ENCODE measurements around the gene PLPPR1. TPM values are rescaled to one million over a fixed set of nuclear protein-coding genes. Genes with fewer than 3 reads are reported as not detected.

Gene PLPPR1
- polyA plus RNA-seq, 1 of the 3 experiments (the other 2 are of a cell fraction): not detected

DNA sequence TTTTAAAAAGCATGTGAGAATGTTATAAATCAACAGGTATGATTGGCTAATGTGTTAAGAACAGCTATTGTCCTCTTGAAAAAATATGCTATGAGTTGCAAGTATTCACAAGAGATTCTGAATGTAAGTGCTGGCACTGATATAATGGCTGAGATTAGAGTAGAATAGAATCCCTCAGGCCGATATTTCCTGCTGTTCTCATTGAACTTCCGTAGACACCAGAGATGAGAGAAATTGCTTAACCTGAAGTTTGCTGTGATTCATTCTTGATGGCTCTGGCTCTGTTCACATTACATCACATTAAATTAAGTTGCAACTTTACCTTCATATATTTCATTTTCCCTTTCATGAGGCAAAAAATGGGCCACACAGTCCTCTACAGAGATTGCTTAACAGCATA lies 241.8 kb downstream of the PLPPR1 start:
- Histone ChIP-seq H4K20me1 (ENCODE audit: insufficient read depth) (no peaks in the 10 kb centered on the region), H3K4me1 (ENCODE audit: control insufficient read depth in 1 of 2, insufficient read depth in 2 of 2, low read depth in 1 of 2, low read length in 1 of 2) (no peaks in the 10 kb centered on the region; a peak in 1 of 4 replicates), H3K27ac (ENCODE audit: low read depth in 2 of 2, low read length in 1 of 2) (no peak overlapping the region), H3K79me2 (ENCODE audit: insufficient read depth) (no peaks in the 10 kb centered on the region), H3F3A (replicated peaks; ENCODE audit: insufficient read depth) (no peaks in the 10 kb centered on the region), H3K9me2 (no peaks in the 10 kb centered on the region), H3K27me3 (ENCODE audit: insufficient read depth) (no peaks in the 10 kb centered on the region), H3K4me3 (ENCODE audit: low read depth in 2 of 2, low read length in 1 of 2) (no peak overlapping the region), H3K9ac (no peak overlapping the region), H3K9me3 (no peaks in the 10 kb centered on the region), H3K4me2 (no peak overlapping the region), H2AFZ (ENCODE audit: low read depth) (no peak overlapping the region), H3K36me3 (replicated peaks in 1 of 2; ENCODE audit: control insufficient read depth in 1 of 2, insufficient read depth in 2 of 2, low read length in 1 of 2) (no peaks in the 10 kb centered on the region)
- no peak for DNase-seq
- ChIA-PET POLR2A (no interaction called here), CTCF (interaction anchor here (1.3 to 1.4 kb wide), 2 partner anchors 10 to 41 kb away, joined by 3 to 4 read pairs; no protein-coding TSS in a partner anchor)
- WGBS (ENCODE audit: low lambda C conversion rate): 8% methylated on average over 2 of the region's 2 CpGs
- TF ChIP-seq, protein P1, sequence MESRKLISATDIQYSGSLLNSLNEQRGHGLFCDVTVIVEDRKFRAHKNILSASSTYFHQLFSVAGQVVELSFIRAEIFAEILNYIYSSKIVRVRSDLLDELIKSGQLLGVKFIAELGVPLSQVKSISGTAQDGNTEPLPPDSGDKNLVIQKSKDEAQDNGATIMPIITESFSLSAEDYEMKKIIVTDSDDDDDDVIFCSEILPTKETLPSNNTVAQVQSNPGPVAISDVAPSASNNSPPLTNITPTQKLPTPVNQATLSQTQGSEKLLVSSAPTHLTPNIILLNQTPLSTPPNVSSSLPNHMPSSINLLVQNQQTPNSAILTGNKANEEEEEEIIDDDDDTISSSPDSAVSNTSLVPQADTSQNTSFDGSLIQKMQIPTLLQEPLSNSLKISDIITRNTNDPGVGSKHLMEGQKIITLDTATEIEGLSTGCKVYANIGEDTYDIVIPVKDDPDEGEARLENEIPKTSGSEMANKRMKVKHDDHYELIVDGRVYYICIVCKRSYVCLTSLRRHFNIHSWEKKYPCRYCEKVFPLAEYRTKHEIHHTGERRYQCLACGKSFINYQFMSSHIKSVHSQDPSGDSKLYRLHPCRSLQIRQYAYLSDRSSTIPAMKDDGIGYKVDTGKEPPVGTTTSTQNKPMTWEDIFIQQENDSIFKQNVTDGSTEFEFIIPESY (IDR thresholded peaks at IDR 0.05; ENCODE audit: borderline replicate concordance, low read depth): no peak
- no peak for TF ChIP-seq RXRA (IDR thresholded peaks at IDR 0.05; ENCODE audit: borderline replicate concordance, low read depth)
- TF ChIP-seq FOXJ3 (CRISPR knock-in tag; IDR thresholded peaks at IDR 0.05): no peak
- TF ChIP-seq, protein P2, sequence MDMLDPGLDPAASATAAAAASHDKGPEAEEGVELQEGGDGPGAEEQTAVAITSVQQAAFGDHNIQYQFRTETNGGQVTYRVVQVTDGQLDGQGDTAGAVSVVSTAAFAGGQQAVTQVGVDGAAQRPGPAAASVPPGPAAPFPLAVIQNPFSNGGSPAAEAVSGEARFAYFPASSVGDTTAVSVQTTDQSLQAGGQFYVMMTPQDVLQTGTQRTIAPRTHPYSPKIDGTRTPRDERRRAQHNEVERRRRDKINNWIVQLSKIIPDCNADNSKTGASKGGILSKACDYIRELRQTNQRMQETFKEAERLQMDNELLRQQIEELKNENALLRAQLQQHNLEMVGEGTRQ (IDR thresholded peaks at IDR 0.05; ENCODE audit: borderline replicate concordance, low read depth, low read length): no peak
- TF ChIP-seq, protein P3, sequence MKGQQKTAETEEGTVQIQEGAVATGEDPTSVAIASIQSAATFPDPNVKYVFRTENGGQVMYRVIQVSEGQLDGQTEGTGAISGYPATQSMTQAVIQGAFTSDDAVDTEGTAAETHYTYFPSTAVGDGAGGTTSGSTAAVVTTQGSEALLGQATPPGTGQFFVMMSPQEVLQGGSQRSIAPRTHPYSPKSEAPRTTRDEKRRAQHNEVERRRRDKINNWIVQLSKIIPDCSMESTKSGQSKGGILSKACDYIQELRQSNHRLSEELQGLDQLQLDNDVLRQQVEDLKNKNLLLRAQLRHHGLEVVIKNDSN (IDR thresholded peaks at IDR 0.05; ENCODE audit: borderline replicate concordance, low read depth): no peak
- no peak for TF ChIP-seq NFIC (IDR thresholded peaks at IDR 0.05; ENCODE audit: borderline replicate concordance)
- no peak for TF ChIP-seq GABPA (IDR thresholded peaks at IDR 0.05; ENCODE audit: low read depth)
- TF ChIP-seq, protein P4, sequence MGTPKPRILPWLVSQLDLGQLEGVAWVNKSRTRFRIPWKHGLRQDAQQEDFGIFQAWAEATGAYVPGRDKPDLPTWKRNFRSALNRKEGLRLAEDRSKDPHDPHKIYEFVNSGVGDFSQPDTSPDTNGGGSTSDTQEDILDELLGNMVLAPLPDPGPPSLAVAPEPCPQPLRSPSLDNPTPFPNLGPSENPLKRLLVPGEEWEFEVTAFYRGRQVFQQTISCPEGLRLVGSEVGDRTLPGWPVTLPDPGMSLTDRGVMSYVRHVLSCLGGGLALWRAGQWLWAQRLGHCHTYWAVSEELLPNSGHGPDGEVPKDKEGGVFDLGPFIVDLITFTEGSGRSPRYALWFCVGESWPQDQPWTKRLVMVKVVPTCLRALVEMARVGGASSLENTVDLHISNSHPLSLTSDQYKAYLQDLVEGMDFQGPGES (IDR thresholded peaks at IDR 0.05; ENCODE audit: low read depth, low read length): no peak
- no peak for TF ChIP-seq JUND (IDR thresholded peaks at IDR 0.05)
- no peak for TF ChIP-seq YY1 (IDR thresholded peaks at IDR 0.05; ENCODE audit: low read depth)
- TF ChIP-seq CHD2 (IDR thresholded peaks at IDR 0.05; ENCODE audit: low read length, partially characterized antibody): no peak
- no peak for TF ChIP-seq SMC3 (IDR thresholded peaks at IDR 0.05; ENCODE audit: low read depth, low read length)

DNA sequence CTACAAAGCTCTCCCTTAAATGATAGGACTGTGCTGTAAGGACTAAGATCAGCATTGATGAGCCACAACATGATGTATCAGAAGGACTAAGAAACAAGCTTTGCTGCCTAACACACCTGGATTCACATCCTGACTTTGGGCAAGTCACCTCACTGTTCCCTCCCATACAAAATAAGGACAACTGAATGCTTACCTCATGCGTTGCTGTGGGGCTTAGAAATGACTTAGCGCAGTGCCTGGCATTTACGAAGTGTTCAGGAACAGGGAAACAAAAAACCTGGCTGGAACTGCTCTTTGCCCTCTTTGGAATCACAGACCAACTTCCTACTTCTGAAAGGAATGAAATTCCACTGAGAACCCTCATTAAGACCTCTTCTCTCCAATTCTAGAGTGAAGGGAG lies 242.6 kb downstream of the PLPPR1 start:
- Histone ChIP-seq H3F3A (replicated peaks; ENCODE audit: insufficient read depth) (no peaks in the 10 kb centered on the region), H3K9ac (no peak overlapping the region), H3K4me3 (ENCODE audit: low read depth in 2 of 2, low read length in 1 of 2) (no peak overlapping the region), H3K27me3 (ENCODE audit: insufficient read depth) (no peaks in the 10 kb centered on the region), H4K20me1 (ENCODE audit: insufficient read depth) (no peaks in the 10 kb centered on the region), H3K36me3 (replicated peaks in 1 of 2; ENCODE audit: control insufficient read depth in 1 of 2, insufficient read depth in 2 of 2, low read length in 1 of 2) (no peaks in the 10 kb centered on the region), H3K9me2 (no peaks in the 10 kb centered on the region), H3K4me2 (no peak overlapping the region), H3K9me3 (no peaks in the 10 kb centered on the region), H3K79me2 (ENCODE audit: insufficient read depth) (no peaks in the 10 kb centered on the region), H3K4me1 (ENCODE audit: control insufficient read depth in 1 of 2, insufficient read depth in 2 of 2, low read depth in 1 of 2, low read length in 1 of 2) (no peaks in the 10 kb centered on the region; a peak in 1 of 4 replicates), H2AFZ (ENCODE audit: low read depth) (no peak overlapping the region), H3K27ac (ENCODE audit: low read depth in 2 of 2, low read length in 1 of 2) (no peak overlapping the region)
- ChIA-PET POLR2A (no interaction called here), CTCF (interaction anchor here (1.4 kb wide), 1 partner anchor 10 kb away, joined by 3 read pairs; no protein-coding TSS in a partner anchor)
- no peak for DNase-seq
- WGBS (ENCODE audit: low lambda C conversion rate): 60% methylated on average over 1 of the region's 3 CpGs
- TF ChIP-seq NFIC (IDR thresholded peaks at IDR 0.05; ENCODE audit: borderline replicate concordance) (no peak), MEF2A (IDR thresholded peaks at IDR 0.05; ENCODE audit: borderline replicate concordance, low read depth) (no peak), ELF1 (IDR thresholded peaks at IDR 0.05) (no peak), JUND (IDR thresholded peaks at IDR 0.05) (no peak), FOXJ3 (CRISPR knock-in tag; IDR thresholded peaks at IDR 0.05) (no peak), RCOR1 (IDR thresholded peaks at IDR 0.05; ENCODE audit: low read length) (no peak), TCF12 (IDR thresholded peaks at IDR 0.05) (no peak)
- TF ChIP-seq, protein P1 (IDR thresholded peaks at IDR 0.05; ENCODE audit: borderline replicate concordance, low read depth): no peak
- TF ChIP-seq, protein P5, sequence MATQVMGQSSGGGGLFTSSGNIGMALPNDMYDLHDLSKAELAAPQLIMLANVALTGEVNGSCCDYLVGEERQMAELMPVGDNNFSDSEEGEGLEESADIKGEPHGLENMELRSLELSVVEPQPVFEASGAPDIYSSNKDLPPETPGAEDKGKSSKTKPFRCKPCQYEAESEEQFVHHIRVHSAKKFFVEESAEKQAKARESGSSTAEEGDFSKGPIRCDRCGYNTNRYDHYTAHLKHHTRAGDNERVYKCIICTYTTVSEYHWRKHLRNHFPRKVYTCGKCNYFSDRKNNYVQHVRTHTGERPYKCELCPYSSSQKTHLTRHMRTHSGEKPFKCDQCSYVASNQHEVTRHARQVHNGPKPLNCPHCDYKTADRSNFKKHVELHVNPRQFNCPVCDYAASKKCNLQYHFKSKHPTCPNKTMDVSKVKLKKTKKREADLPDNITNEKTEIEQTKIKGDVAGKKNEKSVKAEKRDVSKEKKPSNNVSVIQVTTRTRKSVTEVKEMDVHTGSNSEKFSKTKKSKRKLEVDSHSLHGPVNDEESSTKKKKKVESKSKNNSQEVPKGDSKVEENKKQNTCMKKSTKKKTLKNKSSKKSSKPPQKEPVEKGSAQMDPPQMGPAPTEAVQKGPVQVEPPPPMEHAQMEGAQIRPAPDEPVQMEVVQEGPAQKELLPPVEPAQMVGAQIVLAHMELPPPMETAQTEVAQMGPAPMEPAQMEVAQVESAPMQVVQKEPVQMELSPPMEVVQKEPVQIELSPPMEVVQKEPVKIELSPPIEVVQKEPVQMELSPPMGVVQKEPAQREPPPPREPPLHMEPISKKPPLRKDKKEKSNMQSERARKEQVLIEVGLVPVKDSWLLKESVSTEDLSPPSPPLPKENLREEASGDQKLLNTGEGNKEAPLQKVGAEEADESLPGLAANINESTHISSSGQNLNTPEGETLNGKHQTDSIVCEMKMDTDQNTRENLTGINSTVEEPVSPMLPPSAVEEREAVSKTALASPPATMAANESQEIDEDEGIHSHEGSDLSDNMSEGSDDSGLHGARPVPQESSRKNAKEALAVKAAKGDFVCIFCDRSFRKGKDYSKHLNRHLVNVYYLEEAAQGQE (IDR thresholded peaks at IDR 0.05; ENCODE audit: low read depth, low read length): no peak
